Tongue (tissue), 2 donors: ENCODE results near the gene MACROD1. TPM values are rescaled to one million over a fixed set of nuclear protein-coding genes. Genes with fewer than 3 reads are reported as not detected.

Experiments used
- DNase-seq: peaks from one replicate; pipeline ENCODE4 v3.0.0-alpha.2; 2015
- total RNA-seq: library from RNA; depleted of rRNA; stranded (reverse); fragments of >200 nt; gene quantifications from one replicate; pipeline ENCODE4 v1.2.3, GENCODE V29; 2014

The MACROD1 gene
- total RNA-seq, 1 donor from 2014 or later, result 58.8 TPM

GRCh38 chr11:64131683-64132190, 34.2 kb downstream of the MACROD1 start:
- peak; percentile 92 for DNase-seq

GRCh38 chr11:64130618-64131017, 35.3 kb downstream of the MACROD1 start:
- no peak for DNase-seq

GRCh38 chr11:64129403-64129802, 36.5 kb downstream of the MACROD1 start:
- no peak for DNase-seq

GRCh38 chr11:64128255-64129006, 37.5 kb downstream of the MACROD1 start:
- DNase-seq, result no peak

- DNase-seq, result no peak
Measured at GRCh38 chr11:64127267-64128072, 38.4 kb downstream of the MACROD1 start.

GRCh38 chr11:64126796-64127195, 39.1 kb downstream of the MACROD1 start:
- no peak for DNase-seq

- DNase-seq, result no peak
Measured at GRCh38 chr11:64126371-64126770, 39.5 kb downstream of the MACROD1 start.

- no peak for DNase-seq
Measured at GRCh38 chr11:64125676-64126075, 40.2 kb downstream of the MACROD1 start.

GRCh38 chr11:64124147-64124546, 41.8 kb downstream of the MACROD1 start:
- no peak for DNase-seq

GRCh38 chr11:64123679-64124078, 42.2 kb downstream of the MACROD1 start:
- no peak for DNase-seq

- DNase-seq, result peak; percentile 76
Measured at GRCh38 chr11:64122411-64123410, 43.2 kb downstream of the MACROD1 start.

GRCh38 chr11:64121663-64122410, 44.1 kb downstream of the MACROD1 start:
- DNase-seq, result no peak

- peak; percentile 83 for DNase-seq
Measured at GRCh38 chr11:64120951-64121569, 44.9 kb downstream of the MACROD1 start.

GRCh38 chr11:64119700-64120099, 46.2 kb downstream of the MACROD1 start:
- DNase-seq, result no peak

GRCh38 chr11:64118876-64119665, 46.8 kb downstream of the MACROD1 start:
- DNase-seq, result no peak

- no peak for DNase-seq
Measured at GRCh38 chr11:64117763-64118459, 48.0 kb downstream of the MACROD1 start.

- no peak for DNase-seq
Measured at GRCh38 chr11:64115531-64116522, 50.1 kb downstream of the MACROD1 start.

GRCh38 chr11:64114231-64114630, 51.7 kb downstream of the MACROD1 start:
- no peak for DNase-seq
